ENCODE data around the gene ARFIP1. TPM values are rescaled to one million over a fixed set of nuclear protein-coding genes. Genes with fewer than 3 reads are reported as not detected.
"Not testable (repeated sequence)": the region's sequence is repeated elsewhere in the genome, so short reads cannot be mapped to it uniquely, and the experiment has no call there.

Gene ARFIP1
- total RNA-seq, 1 donor: 61.3 TPM

- no peak for TF ChIP-seq CTCF (IDR thresholded peaks at IDR 0.05; ENCODE audit: insufficient read depth, low read depth, low read length)
- no peak overlapping the region for H3K4me3 ChIP-seq (ENCODE audit: low read depth, low read length)
- no peak for DNase-seq (ENCODE audit: low read depth)
Observed at GRCh38 chr4:152864361-152864760, 84.6 kb downstream of the ARFIP1 start.

GRCh38 chr4:152866432-152866993, 86.8 kb downstream of the ARFIP1 start:
- not testable (repeated sequence) for H3K4me3 ChIP-seq (ENCODE audit: low read depth, low read length); DNase-seq (ENCODE audit: low read depth)

- no peak for DNase-seq (ENCODE audit: low read depth)
- H3K4me3 ChIP-seq (ENCODE audit: low read depth, low read length): no peak overlapping the region
- TF ChIP-seq CTCF (IDR thresholded peaks at IDR 0.05; ENCODE audit: insufficient read depth, low read depth, low read length): no peak
Observed at GRCh38 chr4:152870606-152871005, 90.9 kb downstream of the ARFIP1 start.

GRCh38 chr4:152875261-152875660, 95.5 kb downstream of the ARFIP1 start:
- H3K4me3 ChIP-seq (ENCODE audit: low read depth, low read length): no peak overlapping the region
- no peak for TF ChIP-seq CTCF (IDR thresholded peaks at IDR 0.05; ENCODE audit: insufficient read depth, low read depth, low read length)

GRCh38 chr4:152877868-152878267, 98.1 kb downstream of the ARFIP1 start:
- H3K4me3 ChIP-seq (ENCODE audit: low read depth, low read length): no peak overlapping the region
- no peak for DNase-seq (ENCODE audit: low read depth)
- TF ChIP-seq CTCF (IDR thresholded peaks at IDR 0.05; ENCODE audit: insufficient read depth, low read depth, low read length): no peak

More at GRCh38 chr4:152875261-152875660, 95.5 kb downstream of the ARFIP1 start:
- no peak for DNase-seq (ENCODE audit: low read depth)

- no peak for DNase-seq (ENCODE audit: low read depth)
- H3K4me3 ChIP-seq (ENCODE audit: low read depth, low read length): no peak overlapping the region
- TF ChIP-seq CTCF (IDR thresholded peaks at IDR 0.05; ENCODE audit: insufficient read depth, low read depth, low read length): no peak
Observed at GRCh38 chr4:152880263-152880662, 100.5 kb downstream of the ARFIP1 start.

GRCh38 chr4:152881974-152882373, 102.2 kb downstream of the ARFIP1 start:
- no peak overlapping the region for H3K4me3 ChIP-seq (ENCODE audit: low read depth, low read length)
- no peak for TF ChIP-seq CTCF (IDR thresholded peaks at IDR 0.05; ENCODE audit: insufficient read depth, low read depth, low read length)
- no peak for DNase-seq (ENCODE audit: low read depth)
